ENCODE measurements around the gene RAB3GAP2. TPM values are rescaled to one million over a fixed set of nuclear protein-coding genes. Genes with fewer than 3 reads are reported as not detected.
A peak's percentile ranks its signal among the peaks of the same experiment; 100 is the strongest.
"Not testable (repeated sequence)": the region's sequence is repeated elsewhere in the genome, so short reads cannot be mapped to it uniquely, and the experiment has no call there.

Gene RAB3GAP2
- total RNA-seq, 1 donor from 2014 or later, result 107 TPM

DNA sequence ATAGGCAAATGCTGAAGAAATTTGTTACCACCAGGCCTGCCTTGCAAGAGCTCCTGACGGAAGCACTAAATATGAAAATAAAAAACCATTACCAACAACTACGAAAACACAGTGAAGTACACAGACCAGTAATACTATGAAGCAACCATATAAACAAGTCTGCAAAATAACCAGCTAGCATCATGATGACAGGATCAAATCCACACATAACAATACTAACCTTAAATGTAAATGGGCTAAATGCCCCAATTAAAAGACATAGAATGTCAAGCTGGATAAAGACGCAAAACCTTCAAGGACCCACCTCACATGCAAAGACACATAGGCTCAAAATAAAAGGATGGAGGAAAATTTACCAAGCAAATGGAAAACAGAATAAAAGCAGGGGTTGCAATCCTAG lies 16.1 kb downstream of the RAB3GAP2 start:
- H3K4me3 Mint-ChIP-seq; ATAC-seq (ENCODE audit: low read depth); DNase-seq; H3K27me3 Mint-ChIP-seq; intact Hi-C loops (cut with micrococcal nuclease): not testable (repeated sequence)
- Mint-ChIP-seq H3K27ac (peak overlapping the region; percentile 5), H3K36me3 (ENCODE audit: low read depth) (peaks cover 81% of the 10 kb centered on the region), H3K9me3 (peaks cover 25% of the 10 kb centered on the region), H3K4me1 (peaks cover 72% of the 10 kb centered on the region)
- CTCF ChIA-PET, result interaction anchor here (1.5 kb wide), 1 partner anchor 39 kb away, joined by 3 read pairs; no protein-coding TSS in a partner anchor
- POLR2A ChIA-PET, result interaction anchor here (1.2 kb wide), 1 partner anchor 33 kb away, joined by 4 read pairs; no protein-coding TSS in a partner anchor

DNA sequence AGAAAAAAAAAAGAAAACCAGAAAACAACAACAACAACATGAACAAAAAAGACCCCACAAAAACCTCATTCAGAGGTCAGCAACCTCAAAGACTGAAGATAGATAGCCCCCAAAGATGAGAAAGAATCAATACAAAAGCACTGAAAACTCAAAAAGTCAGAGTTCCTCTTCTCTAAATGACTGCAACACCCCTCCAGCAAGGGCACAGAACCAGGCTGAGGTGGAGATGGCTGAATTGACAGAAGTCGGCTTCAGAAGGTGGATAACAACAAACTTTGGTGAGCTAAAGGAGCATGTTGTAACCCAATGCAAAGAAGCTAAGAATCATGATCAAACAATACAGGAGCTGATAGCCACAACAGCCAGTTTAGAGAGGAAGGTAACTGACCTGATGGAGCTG lies 17.0 kb downstream of the RAB3GAP2 start:
- Mint-ChIP-seq H3K27ac (peak overlapping the region; percentile 80), H3K4me1 (peaks cover 77% of the 10 kb centered on the region), H3K36me3 (ENCODE audit: low read depth) (peaks cover 79% of the 10 kb centered on the region), H3K4me3 (peak overlapping the region; percentile 51), H3K9me3 (peaks cover 30% of the 10 kb centered on the region), H3K27me3 (no peaks in the 10 kb centered on the region)
- TF ChIP-seq, protein P1, sequence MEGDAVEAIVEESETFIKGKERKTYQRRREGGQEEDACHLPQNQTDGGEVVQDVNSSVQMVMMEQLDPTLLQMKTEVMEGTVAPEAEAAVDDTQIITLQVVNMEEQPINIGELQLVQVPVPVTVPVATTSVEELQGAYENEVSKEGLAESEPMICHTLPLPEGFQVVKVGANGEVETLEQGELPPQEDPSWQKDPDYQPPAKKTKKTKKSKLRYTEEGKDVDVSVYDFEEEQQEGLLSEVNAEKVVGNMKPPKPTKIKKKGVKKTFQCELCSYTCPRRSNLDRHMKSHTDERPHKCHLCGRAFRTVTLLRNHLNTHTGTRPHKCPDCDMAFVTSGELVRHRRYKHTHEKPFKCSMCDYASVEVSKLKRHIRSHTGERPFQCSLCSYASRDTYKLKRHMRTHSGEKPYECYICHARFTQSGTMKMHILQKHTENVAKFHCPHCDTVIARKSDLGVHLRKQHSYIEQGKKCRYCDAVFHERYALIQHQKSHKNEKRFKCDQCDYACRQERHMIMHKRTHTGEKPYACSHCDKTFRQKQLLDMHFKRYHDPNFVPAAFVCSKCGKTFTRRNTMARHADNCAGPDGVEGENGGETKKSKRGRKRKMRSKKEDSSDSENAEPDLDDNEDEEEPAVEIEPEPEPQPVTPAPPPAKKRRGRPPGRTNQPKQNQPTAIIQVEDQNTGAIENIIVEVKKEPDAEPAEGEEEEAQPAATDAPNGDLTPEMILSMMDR (IDR thresholded peaks at IDR 0.05), result no peak
- CTCF ChIA-PET, result interaction anchor here (1.5 kb wide), 1 partner anchor 38 kb away, joined by 3 read pairs; no protein-coding TSS in a partner anchor
- POLR2A ChIA-PET, result interaction anchor here (0.7 kb wide), 2 partner anchors 28 to 38 kb away, joined by 4 read pairs; no protein-coding TSS in a partner anchor
- DNase-seq (no peak), ATAC-seq (ENCODE audit: low read depth) (peak; percentile 47)
- intact Hi-C loops (cut with micrococcal nuclease), result loop anchor here (1.0 to 2.0 kb wide), 4 partner anchors 8 to 34 kb away; partner anchors contain the start of gene RAB3GAP2

DNA sequence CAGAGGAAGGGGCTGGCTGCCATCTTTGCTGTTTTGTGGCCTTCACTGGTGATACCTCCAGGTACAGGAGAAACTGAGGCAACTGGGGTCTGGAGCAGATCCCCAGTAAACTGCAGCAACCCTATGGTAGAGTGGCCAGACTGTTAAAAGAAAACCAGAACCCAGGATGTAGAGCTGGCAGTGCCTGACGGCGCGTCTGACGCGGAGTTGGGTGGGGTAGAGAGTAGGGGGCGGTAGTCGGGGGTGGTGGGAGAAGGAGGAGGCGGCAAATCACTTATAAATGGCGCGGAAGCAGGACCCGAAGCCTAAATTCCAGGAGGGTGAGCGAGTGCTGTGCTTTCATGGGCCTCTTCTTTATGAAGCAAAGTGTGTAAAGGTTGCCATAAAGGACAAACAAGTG lies 19.0 kb downstream of the RAB3GAP2 start:
- ATAC-seq (ENCODE audit: low read depth), result peak; percentile 89
- H3K27me3 Mint-ChIP-seq; DNase-seq; intact Hi-C loops (cut with micrococcal nuclease); CTCF ChIA-PET; H3K4me3 Mint-ChIP-seq: not testable (repeated sequence)
- peak overlapping the region; percentile 82 for H3K27ac Mint-ChIP-seq
- peaks cover 33% of the 10 kb centered on the region for H3K9me3 Mint-ChIP-seq
- peaks cover 82% of the 10 kb centered on the region for H3K36me3 Mint-ChIP-seq (ENCODE audit: low read depth)
- peaks cover 66% of the 10 kb centered on the region for H3K4me1 Mint-ChIP-seq
- POLR2A ChIA-PET, result interaction anchor here (1.2 kb wide), 1 partner anchor 19 kb away, joined by 8 read pairs; the partner anchor contains the start of gene RAB3GAP2

DNA sequence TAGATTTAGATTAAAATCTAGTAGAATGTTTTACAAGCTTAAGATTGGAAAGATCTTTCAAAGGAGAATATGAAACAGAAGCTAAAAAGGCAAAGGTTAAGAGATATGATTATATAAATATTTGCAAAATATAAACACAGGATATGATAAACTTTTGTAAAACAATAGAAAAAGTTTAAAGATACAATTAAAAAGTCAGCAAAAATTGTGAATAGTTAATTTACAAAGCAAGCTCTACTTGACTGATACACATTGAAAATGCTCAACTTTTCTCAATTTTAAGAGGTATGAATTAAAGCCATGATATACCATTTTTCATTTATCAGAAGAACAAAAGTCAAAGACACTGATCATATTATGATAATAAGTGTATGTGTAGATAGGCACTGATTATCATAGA lies 21.0 kb downstream of the RAB3GAP2 start:
- H3K36me3 Mint-ChIP-seq (ENCODE audit: low read depth), result peaks cover 79% of the 10 kb centered on the region

DNA sequence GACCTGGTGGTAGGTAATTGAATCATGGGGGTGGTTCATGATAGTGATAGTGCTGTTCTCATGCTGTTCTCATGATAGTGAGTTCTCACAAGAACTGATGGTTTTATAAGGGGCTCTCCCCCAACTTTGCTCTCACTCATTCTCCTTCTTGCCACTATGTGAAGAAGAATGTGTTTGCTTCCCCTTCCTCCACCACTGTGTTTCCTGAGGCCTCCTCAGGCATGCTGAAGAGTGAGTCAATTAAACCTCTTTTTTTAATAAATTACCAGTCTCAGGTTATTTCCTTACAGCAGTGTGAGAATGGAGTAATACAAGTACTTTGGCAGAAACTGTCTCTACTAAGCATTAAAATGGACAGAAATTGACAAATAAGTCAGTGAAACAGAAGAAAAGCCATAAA lies 21.6 kb downstream of the RAB3GAP2 start:
- ATAC-seq (ENCODE audit: low read depth) (no peak), DNase-seq (no peak)
- Mint-ChIP-seq H3K4me1 (peaks cover 48% of the 10 kb centered on the region), H3K27me3 (no peaks in the 10 kb centered on the region), H3K36me3 (ENCODE audit: low read depth) (peaks cover 80% of the 10 kb centered on the region), H3K27ac (peak overlapping the region; percentile 19), H3K9me3 (peaks cover 31% of the 10 kb centered on the region), H3K4me3 (no peak overlapping the region)
- POLR2A ChIA-PET, result no interaction called here
- TF ChIP-seq, protein P1 (IDR thresholded peaks at IDR 0.05), result no peak
- CTCF ChIA-PET, result no interaction called here
- intact Hi-C loops (cut with micrococcal nuclease), result no loop called here

More for the DNA sequence above, 21.0 kb downstream of the RAB3GAP2 start:
- Mint-ChIP-seq H3K27me3 (no peaks in the 10 kb centered on the region), H3K9me3 (peaks cover 29% of the 10 kb centered on the region), H3K27ac (no peak overlapping the region), H3K4me1 (peaks cover 51% of the 10 kb centered on the region), H3K4me3 (no peak overlapping the region)
- DNase-seq (no peak), ATAC-seq (ENCODE audit: low read depth) (no peak)
- ChIA-PET CTCF (no interaction called here), POLR2A (no interaction called here)
- TF ChIP-seq, protein P1 (IDR thresholded peaks at IDR 0.05), result no peak
- intact Hi-C loops (cut with micrococcal nuclease), result no loop called here

DNA sequence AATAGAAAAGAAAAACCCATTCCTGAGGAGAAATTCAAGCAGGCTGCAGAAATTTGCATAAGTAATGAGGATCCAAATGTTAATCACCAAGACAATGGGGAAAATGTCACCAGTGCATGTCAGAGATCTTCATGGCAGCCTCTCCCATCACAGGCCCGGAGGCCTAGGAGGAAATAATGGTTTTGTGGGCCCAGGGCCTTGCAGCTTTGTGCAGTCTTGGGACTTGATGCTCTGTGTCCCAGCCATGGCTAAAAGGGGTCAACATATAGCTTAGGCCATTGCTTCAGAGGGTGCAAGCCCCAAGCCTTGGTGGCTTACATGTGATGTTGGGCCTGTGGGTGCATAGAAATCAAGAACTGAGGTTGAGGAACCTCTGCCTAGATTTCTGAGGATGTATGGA lies 22.7 kb downstream of the RAB3GAP2 start:
- peaks cover 26% of the 10 kb centered on the region for H3K9me3 Mint-ChIP-seq
- TF ChIP-seq, protein P1 (IDR thresholded peaks at IDR 0.05), result no peak
- POLR2A ChIA-PET, result no interaction called here
- ATAC-seq (ENCODE audit: low read depth) (no peak), DNase-seq (no peak)
- H3K27me3 Mint-ChIP-seq, result no peaks in the 10 kb centered on the region
- no peak overlapping the region for H3K4me3 Mint-ChIP-seq
- no peak overlapping the region for H3K27ac Mint-ChIP-seq
- intact Hi-C loops (cut with micrococcal nuclease), result no loop called here
- peaks cover 76% of the 10 kb centered on the region for H3K36me3 Mint-ChIP-seq (ENCODE audit: low read depth)
- peaks cover 39% of the 10 kb centered on the region for H3K4me1 Mint-ChIP-seq
- CTCF ChIA-PET, result no interaction called here

DNA sequence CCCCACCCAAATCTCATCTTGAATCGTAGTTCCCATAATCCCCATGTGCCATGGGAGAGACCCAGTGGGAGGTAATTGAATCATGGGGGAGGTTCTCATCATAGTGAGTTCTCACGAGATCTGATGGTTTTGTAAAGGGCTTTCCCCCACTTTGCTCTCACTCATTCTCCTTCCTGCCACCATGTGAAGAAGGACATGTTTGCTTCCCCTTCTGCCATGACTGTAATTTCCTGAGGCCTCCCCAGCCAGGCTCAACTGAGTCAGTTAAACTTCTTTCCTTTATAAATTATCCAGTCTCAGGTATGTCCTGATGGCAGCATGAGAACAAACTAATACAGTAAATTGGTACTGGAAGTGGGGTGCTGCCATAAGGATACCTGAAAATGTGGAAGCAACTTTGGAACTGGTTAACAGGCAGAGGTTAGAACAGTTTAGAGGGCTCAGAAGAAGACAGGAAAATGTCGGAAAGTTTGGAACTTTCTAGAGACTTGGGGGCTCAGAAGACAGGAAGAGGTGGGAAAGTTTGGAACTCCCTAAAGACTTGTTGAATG lies 23.5 kb downstream of the RAB3GAP2 start:
- H3K4me3 Mint-ChIP-seq; ATAC-seq (ENCODE audit: low read depth); H3K27me3 Mint-ChIP-seq; DNase-seq; H3K27ac Mint-ChIP-seq; intact Hi-C loops (cut with micrococcal nuclease); CTCF ChIA-PET; POLR2A ChIA-PET: not testable (repeated sequence)
- Mint-ChIP-seq H3K4me1 (peaks cover 39% of the 10 kb centered on the region), H3K9me3 (peaks cover 26% of the 10 kb centered on the region), H3K36me3 (ENCODE audit: low read depth) (peaks cover 75% of the 10 kb centered on the region)

DNA sequence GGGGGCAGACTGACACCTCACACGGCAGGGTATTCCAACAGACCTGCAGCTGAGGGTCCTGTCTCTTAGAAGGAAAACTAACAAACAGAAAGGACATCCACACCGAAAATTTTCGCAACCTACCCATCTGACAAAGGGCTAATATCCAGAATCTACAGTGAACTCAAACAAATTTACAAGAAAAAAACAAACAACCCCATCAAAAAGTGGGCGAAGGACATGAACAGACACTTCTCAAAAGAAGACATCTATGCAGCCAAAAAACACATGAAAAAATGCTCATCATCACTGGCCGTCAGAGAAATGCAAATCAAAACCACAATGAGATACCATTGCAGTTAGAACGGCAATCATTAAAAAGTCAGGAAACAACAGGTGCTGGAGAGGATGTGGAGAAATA lies 26.4 kb downstream of the RAB3GAP2 start:
- CTCF ChIA-PET; DNase-seq; H3K27me3 Mint-ChIP-seq; intact Hi-C loops (cut with micrococcal nuclease); POLR2A ChIA-PET; H3K4me3 Mint-ChIP-seq; H3K27ac Mint-ChIP-seq; ATAC-seq (ENCODE audit: low read depth): not testable (repeated sequence)
- Mint-ChIP-seq H3K4me1 (peaks cover 44% of the 10 kb centered on the region), H3K9me3 (peaks cover 20% of the 10 kb centered on the region), H3K36me3 (ENCODE audit: low read depth) (peaks cover 55% of the 10 kb centered on the region)

Measured in activated B cell treated with CpG ODN at 0.5 μM for 24 hours (primary cell).